Renal cortical epithelial cell (primary cell): ENCODE results near the gene CAMK4. TPM values are rescaled to one million over a fixed set of nuclear protein-coding genes. Genes with fewer than 3 reads are reported as not detected.

ENCODE experiments used
- DNase-seq: peaks from one replicate; pipeline ENCODE4 v3.0.0-alpha.2; 2011; ENCODE audit warnings: low read depth
- total RNA-seq: library from RNA; depleted of rRNA; stranded (reverse); fragments of >200 nt; gene quantifications from 2 replicates; pipeline ENCODE4 v1.2.3, GENCODE V29; 2014

The CAMK4 gene
- total RNA-seq, 1 donor from 2014 or later = 0.20 TPM

DNA sequence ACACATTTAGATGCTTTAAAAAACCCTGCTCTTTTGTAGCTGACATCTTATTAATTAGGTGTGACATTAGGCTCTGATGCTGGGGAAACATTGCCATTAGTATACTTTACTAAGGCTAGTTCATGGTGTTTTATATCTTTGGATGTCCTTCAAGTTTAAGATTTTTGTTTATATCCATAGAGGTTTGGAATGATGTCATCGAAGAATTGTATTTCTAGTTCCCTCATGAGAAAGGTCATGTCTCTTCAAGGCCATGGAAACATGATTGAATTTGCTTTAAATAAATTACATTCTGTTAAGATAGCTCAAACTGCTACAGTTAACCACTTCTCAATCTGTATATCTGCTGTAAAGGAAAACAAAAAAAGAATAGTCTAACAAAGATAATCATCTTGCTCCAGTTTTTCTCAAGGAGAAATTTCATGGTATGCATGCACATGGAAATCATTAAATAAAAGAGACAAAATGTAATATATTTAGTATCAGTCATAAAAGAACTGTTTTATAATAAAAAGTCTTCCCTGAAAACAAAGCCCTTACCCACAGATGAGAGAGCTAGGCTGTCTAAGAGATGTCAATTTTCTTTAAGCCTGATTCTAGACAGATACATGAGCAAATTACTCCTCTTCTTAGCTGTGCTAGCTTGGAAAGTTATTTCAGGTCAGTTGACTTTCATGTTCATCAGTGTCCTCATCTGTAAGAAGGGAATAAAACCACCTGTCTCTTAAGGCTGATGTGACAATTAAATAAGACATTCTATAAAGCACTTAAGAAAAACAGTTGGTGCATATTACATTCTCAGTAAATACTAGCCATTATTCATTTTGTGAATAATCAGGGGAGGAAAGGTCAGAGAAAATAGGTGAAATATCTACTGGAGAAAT, 313.2 kb downstream of the CAMK4 start:
- DNase-seq = no peak

Other genes with a start within 250 kb of the CAMK4 start
- gene TSLP, start 152.7 kb upstream of the CAMK4 start, total RNA-seq = 0.25 and 0.52 TPM in 2 replicates
- 51.1 and 69.5 TPM in 2 replicates for gene WDR36, start 132.0 kb upstream of the CAMK4 start, total RNA-seq